GM19351 (cell line): ENCODE measurements around the gene SYNJ1.
A peak's percentile ranks its signal among the peaks of the same experiment; 100 is the strongest.
"Not testable (repeated sequence)": the region's sequence is repeated elsewhere in the genome, so short reads cannot be mapped to it uniquely, and the experiment has no call there.

ENCODE experiments used
- ATAC-seq: cut with Tn5 transposase; IDR thresholded peaks from one replicate; pipeline ENCODE4 v1.9.1; 2021; ENCODE audit warnings: mild to moderate bottlenecking, moderate library complexity; ENCODE audit not compliant: unreplicated experiment

The SYNJ1 gene

DNA sequence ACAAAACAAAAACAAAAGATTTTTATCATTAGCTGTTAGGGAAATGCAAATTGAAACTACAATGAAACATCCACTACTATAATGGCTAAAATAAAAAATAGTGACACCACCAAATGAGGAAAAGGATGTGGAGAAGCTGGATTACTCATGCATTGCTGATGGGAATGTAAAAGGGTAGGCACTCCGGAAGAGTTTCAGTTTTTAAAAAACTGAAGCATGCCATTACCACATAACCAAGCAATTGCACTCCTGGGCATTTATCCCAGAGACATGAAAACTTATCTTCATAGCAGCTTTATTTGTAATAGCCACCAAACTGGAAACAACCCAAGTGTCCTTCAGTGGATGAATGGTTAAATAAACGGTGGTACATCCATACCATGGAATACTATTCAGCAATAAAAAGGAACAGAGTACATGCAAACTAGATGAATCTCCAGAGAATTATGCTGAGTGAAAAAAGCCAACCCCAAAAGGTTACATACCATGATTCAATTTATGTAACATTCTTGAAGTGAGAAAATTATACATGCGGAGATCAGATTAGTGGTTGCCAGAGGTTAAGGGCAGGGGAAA, 101.1 kb downstream of the SYNJ1 start:
- ATAC-seq = no peak

DNA sequence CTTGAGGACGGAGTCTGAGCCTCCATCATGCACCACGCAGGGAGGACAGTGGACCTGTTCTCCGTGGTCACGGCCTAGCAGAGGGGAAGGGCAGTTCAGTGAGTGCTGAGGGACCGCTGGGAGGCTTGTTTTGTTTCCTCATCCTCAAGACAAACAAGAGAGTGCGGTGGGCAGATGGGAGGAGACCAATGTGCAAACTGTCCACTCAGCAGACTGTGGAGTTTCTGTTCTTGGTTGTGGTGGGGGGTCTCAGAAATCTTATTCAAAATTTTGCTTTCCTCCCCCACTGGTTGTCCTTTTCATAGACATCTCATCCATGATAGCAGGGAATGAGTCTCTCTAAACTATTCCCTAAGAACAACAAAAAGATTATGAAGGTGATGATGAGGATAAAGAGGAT, 109.6 kb downstream of the SYNJ1 start:
- ATAC-seq = not testable (repeated sequence)

DNA sequence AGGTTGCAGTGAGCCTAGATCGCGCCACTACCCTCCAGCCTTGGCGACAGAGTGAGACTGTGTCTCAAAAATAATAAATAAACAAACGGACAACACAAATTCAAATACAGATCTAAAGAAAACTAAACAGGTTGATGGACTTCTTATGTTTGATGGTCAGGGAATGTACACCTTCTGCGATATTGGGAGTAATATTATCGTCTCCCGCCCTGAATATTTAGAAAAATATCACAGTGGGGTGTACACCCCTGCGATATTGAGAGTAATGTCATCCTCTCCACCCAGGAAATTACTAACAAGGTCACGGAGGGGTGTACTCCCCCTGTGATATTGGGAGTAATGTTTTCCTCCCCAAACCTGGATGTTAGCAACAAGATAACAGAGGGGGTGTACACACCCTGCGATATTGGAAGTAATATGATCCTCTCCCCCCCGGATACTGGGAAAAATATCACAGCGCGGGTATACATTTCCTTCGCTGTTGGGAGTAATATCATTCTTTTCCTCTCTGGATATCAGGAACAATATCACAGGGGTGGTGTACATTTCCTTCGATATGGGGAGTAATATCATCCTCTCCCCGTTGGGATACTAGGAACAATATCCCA, 114.3 kb downstream of the SYNJ1 start:
- ATAC-seq = no peak

DNA sequence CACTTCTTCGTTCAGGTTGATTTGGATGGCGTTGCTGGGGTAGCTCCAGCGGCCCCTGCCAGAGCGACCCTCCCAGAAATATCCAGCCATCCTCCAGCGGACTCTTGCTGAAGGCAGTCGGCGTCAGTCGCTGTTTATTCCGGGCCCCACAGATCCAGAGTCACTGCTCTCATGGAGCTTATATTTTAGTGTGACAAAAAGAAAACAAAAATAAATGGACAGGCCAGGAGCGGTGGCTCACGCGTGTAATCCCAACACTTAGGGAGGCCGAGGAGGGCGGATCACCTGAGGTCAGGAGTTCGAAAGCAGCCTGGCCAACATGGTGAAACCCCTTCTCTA, 114.8 kb downstream of the SYNJ1 start:
- ATAC-seq = no peak

DNA sequence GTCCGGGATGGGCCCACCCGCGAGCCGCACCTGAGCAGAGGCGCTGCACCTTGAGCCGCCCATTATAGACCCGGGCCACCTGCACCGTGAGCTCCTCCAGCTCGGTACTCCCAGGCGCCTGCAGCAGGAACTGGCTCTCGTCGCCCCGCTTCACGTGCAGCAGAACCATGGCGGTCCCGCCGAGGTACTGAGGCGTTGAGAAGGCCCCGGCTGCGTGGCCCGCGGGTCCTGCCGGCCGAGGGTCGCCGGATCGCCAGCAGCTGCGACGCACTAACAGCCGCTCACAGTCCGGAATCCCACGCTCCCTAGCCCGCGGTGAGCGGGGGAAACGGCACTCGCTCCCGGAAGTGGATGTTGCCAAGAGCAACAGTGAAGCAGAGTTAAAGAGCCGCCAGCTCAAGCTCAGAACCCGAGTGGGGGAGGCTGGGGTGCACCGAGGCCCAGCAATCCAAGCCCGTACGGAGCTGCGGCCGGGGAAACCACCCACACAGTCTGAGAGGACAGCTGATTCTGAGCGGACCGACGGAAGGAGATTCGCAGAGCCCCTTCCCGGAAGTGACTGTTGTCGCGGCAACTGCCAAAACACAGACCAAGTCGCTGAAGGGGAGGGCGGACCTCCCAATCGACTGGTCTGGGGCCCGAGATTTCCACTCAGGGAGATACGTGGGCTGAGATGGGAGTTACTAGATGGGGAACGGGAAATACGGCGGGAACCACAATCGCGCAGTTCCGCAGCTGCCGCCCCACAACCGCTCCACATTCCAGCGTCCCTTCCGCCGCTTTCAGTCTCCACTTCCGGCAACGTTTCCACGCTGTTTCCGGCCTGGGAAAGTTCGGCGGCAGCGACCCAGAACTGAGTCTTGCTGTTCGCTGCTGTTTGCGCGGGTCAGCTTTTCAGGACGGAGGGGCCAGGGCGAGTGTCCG, 115.5 kb downstream of the SYNJ1 start, which contains the start of gene CFAP298:
TSS of gene CFAP298 (minus strand) at position 303 of the 924 bp plus-strand sequence. CDS start at position 169, 134 bp downstream.
- peak; percentile 93 for ATAC-seq

DNA sequence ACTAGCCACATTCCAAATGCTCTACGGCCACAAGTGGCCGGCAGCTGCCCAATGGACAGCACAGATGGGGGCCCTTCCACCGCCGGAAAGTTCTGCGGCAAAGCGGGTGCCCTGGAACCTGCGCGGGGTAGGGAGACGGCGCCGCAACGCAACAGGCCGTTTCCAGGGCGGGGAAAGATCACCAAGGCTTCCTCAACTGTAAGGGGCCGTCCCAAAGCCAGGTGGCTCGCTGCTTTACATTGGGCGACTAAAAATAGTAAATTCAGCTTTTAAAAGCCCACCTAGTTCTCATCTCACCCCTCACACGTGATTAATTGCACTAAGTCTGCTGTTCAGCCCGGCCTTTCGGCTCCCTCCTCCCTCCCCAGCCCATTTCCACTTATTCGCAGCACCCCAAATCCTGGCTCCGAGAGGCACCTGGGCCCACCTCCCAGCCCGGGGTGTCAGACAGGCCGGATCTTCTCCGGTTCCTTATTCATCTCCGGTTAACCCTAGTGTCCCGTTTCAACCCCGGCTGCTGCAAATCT, 116.3 kb downstream of the SYNJ1 start:
- no peak for ATAC-seq

DNA sequence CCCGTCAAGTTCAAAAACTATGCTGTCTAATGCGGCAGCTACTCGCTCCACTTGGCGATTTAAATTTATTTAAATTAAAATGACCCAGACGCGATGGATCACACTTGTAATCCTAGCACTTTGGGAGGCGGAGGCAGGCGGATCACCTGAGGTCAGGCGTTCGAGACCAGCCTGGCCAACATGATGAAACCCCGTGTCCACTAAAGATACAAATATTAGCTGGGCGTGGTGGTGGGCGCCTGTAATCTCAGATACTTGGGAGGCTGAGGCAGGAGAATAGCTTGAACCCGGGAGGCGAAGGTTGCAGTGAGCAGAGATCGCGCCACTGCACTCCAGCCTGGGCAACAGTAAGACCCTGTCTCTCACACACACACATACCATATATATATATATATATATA, 116.9 kb downstream of the SYNJ1 start:
- ATAC-seq = not testable (repeated sequence)

DNA sequence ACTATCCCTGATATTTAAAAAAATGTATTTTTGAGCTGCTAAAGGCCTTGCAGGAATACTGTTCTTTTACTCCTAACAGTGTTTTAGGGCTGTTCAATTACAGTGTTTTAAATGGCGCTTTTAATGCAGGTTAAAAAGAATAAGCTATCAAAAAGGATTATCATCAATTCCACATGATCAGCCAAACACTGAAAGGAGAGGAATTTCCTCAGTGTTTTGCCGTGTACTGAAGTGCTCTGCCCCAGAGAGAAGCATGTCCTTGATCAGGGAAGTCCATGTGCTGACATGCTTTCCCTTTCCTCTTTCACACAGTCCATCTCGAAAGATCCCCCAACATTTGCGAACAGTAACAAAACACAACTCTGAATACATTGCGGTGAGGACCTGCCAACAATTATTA, 119.0 kb downstream of the SYNJ1 start:
- no peak for ATAC-seq

DNA sequence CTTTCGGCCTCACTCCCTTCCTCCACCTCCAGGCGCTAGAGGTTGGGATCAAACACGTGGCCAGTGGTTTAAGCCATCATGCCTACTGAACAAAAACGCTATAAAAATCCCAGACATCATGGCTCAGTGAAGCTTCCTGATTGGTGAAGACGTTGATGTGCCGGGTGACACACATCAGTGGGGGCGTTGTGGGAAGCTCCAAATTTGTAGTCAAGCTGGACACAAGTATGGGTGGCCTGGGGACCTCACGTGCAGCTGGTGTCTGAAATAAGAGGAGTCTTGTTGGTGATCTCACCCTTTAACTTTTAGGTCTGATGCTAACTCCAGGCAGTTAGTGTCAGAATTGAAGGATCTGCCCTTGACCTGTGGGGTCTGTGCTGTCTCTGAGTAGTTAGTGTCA, 122.3 kb downstream of the SYNJ1 start:
- no peak for ATAC-seq

DNA sequence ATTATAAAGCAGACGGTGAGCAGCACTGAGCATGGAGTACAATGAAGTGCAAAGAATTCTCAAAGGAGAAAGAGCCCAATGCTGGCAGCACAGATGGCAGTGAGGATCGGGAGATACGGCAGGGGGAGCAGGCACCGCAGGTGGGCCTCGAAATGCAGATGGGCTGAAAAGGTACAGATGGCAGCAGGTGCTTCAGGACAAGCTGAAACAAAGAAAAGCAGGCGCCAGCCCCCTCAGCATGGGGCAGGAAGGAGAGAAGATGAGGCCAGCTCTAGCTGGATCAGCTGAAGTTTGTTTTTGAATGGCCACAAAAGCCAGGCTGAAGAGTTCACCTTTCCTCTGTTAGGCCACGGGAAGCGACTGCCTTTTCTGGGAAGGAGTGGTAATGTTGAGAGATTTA, 123.3 kb downstream of the SYNJ1 start:
- no peak for ATAC-seq

DNA sequence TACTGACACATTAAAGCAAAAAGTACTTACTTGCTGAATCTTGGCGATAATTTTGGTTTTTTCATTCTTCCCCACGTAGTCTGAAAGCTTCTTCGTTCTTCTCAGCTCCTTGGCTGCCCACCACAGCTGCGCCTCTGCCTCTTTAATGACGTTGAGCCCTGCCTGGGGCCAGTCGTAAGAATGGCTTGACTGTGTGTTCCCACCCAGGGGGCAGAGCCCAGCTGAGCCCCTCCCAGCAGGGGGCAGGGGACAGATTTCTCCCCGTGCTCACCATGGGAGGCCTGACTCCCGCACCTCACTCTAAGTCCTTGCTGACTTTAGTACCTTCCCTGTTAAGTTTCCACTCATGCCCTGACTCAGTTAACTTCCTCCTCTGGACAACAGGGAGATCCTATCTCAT, 124.7 kb downstream of the SYNJ1 start:
- ATAC-seq = no peak

DNA sequence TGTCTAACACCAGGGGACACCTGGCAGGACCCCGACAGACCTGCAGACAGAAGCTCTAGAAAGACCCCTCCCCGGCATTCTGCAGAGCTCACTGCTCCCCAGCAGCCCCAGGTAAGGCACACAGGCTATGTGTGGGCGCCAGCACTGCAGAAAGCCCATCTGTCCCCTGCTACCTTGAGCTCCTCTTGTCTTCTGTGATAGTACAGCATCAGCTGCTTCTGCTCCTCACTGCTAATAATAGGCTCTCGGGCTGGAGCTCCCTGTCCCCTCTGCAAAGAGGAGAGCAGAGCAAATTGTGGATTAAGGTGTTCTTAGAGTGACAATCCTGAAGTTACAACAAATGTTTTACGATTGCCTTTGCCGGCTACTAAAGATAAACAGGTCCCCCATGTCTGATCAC, 125.7 kb downstream of the SYNJ1 start:
- ATAC-seq = no peak

DNA sequence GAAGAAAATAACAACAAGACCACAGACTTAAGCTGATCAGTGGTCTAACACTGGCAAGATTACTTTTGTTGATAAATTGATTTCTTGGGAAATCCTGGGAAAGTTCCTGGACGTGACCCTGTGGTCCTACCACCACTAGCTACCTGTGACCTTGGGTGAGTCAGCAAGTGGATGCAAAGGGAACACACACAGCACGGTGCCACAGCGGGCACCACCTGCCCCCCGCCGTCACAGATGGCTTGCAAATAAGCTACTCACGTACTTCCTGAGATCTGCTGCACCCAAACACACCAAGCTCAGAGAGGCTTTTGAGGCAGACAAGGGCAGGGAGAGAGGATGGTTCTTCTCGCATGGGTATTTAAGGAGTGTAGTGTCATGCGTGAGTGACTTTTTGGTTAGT, 128.3 kb downstream of the SYNJ1 start:
- ATAC-seq = no peak

DNA sequence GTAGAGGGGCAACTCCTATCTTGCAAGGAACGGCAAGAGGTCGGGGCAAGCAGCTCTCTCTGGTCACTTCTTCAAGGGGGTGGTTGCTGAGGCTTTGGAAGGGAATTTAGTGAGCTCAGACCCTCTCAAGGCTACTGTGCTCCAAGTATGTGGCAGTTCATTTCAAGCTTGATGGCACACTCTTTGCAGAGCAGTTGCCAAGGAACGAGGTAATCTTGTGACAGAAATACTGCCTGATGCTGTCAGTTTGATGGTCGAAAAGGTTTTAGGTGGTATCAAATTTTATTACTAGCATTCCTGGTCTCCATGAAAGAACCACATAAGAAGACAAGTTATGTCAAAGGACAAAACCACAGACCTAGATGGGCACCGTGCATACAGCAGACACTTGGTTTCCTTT, 128.7 kb downstream of the SYNJ1 start:
- ATAC-seq = no peak

DNA sequence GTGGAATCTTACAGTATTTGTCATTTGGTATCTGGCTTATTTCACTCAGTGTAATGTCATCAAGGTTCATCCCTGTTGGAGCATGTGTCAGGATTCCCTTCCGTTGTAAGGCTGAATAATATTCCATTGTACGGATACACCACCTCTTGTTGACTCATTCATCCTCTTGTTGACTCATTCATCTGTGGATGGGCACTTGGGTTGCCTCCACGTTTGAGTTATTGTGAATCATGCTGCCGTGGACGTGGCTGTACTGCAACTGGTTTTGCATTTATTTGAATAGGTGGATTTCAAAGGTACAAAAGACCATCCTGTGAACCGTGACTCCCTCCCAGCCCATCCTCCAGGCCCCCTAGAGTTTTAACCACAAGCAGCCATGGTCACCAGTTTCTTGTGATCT, 130.6 kb downstream of the SYNJ1 start:
- no peak for ATAC-seq

DNA sequence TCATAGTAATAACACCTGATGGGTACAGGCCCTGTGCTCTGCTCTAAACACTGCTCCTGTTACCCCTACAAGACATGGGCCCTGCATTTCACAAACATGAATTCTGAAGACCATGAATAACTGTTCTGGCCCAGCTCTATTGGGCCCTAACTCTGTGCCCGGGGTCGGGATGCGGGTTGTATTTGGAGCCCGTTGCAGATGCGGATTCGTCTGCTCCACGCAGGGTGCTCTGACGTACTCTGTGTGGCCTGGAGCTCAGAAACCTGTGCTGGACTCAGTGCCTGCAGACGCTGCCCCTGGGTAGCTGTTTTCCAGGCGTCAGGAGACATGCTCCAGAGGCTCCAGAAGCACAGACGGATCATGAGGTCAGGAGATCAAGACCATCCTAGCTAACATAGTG, 132.4 kb downstream of the SYNJ1 start:
- ATAC-seq = no peak

DNA sequence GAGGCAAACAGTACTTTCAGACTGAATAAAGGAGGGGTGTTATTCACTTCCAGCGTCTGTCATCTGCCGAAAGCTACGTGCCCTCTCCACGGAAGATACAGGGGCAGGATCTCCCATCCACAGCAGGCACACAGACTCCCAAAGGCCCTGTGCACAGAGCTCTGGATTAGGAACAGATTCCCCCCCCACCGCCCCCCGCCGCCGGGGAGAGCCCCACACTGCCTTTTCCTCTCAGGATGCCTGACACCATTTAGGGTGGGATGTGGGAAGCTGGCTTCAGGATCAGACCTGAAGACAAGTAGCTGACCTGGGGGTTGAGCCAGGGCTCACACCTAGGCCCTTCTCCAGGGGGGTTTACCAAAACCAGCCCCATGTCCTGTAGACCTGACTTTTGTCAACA, 134.1 kb downstream of the SYNJ1 start:
- ATAC-seq = no peak

DNA sequence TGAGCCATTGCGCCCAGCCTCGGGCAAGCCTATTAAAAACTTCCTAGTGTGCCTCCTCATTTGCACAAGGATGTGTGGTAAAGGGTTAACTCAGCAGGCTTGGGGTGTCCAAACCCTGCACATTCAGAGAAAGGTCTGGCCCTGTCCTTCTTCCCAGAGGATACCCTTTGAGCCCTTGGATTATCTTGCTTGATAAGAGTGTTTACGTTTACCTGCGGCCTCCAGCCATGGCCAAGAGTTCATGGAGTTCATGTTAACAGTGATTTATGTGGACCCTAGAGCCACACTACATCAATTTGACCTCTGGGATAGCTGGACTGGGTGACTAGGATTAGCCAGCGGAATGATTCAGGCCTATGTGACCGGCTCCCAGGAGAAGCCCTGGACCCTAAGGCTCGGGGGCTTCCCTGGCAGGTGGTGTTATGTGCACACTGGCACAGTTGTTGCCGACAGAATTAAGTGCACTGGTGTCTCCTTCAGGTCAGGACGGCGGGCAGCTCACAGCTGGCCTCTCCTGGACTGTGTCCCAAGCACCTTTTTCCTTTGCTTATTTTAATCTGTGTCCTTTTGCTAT, 134.8 kb downstream of the SYNJ1 start:
- no peak for ATAC-seq

DNA sequence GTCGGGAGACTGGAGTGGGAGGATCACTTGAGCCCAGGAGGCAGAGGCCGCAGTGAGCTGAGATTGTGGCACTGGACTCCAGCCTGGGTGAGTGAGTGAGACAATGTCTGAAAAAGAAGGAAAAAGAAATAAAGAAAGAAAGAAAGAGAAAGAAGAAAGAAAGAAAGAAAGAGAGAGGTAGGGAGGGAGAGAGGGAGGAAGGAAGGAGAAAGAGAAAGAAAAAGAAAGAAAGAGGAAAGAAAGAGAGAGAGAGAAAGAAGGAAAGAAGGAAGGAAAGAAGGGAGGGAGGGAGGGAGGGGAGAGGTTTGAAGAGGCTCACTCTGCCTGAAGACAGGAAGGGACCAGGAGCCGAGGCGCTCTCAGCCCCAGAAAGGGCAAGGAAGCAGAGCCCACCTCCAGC, 137.7 kb downstream of the SYNJ1 start:
- ATAC-seq = no peak

DNA sequence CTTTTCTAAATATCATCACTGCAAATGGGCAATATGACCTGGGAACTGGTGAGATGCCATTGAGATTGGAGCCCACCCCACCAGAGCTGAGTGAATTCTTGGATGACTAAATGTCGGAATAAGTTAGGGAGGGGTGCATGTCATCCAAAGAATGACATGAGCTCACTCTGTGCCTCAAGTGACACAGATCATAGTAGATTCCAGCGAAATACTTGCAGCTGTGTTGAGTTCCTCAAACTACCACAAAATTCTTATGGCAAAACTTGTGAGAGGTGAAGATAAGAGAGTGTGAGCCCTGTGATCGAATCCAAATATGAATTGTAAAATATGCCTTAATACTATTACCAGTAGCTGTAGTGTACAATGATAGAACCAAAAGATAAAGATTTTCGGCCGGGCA, 140.2 kb downstream of the SYNJ1 start:
- ATAC-seq = no peak

DNA sequence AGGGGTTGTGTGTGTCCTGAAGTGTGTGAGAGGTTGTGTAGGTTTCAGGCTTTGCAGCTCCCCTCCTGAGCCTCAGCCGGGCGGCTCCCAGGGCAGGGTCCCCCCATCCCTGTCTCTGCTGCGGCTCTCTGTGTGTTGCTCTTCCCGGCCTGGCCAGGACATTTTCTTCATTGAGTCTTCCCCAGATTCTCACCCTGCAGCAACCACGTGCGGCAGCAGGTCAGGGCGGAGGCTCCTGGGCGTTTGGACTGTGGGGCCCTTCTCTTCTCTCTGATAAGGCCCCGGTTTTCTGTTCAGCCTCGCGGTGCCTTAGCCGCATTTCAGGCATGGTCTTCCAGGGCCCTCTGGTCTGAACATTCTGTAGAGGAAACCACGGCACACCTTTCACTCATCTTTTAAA, 140.7 kb downstream of the SYNJ1 start:
- ATAC-seq = no peak

DNA sequence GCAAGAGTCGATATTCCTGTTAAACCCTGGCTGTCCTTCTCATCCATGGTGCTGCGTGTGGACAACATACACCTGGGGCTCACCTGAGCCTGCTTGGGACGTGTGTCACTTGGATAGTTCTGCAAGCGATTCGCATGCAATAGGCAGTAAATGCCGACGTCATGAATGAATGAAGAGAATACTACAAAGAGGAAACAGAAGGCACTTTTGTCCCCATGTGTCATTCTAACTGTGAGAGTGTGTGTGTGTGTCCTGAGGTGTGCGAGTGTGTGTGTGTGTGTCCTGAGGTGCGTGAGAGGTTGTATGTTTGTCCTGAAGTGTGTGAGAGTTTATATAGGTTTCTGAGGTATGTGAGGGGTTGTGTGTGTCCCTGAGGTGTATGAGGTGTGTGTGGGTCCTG, 141.8 kb downstream of the SYNJ1 start:
- ATAC-seq = no peak
